Neural progenitor cell (in vitro differentiated cells): ENCODE data around the gene CROCC2. TPM values are rescaled to one million over a fixed set of nuclear protein-coding genes. Genes with fewer than 3 reads are reported as not detected.
A peak's percentile ranks its signal among the peaks of the same experiment; 100 is the strongest.

Source experiments
- DNase-seq: peaks from one replicate; pipeline ENCODE4 v3.0.0-alpha.2; 2016; ENCODE audit warnings: low spot score
- H2AFZ ChIP-seq: fragments of 200-600 bp; sonication (generic); replicated peaks from 2 replicates; pipeline ENCODE4 v1.6.1; 2016; ENCODE audit warnings: antibody characterized with exemption
- H3F3A ChIP-seq: fragments of 200-600 bp; sonication (generic); 2 replicates; pipeline ENCODE4 v1.6.1; 2016; ENCODE audit warnings: antibody characterized with exemption, low read depth
- H3K27ac ChIP-seq: fragments of 200-600 bp; sonication (generic); 2 replicates; pipeline ENCODE4 v1.5.1; 2016; ENCODE audit warnings: mild to moderate bottlenecking
- H3K27me3 ChIP-seq: fragments of 200-600 bp; sonication (generic); 2 replicates; pipeline ENCODE4 v1.6.1; 2016; ENCODE audit warnings: mild to moderate bottlenecking, moderate library complexity
- H3K36me3 ChIP-seq: fragments of 200-600 bp; sonication (generic); 2 replicates; pipeline ENCODE4 v1.5.1; 2016
- H3K4me1 ChIP-seq: fragments of 200-600 bp; sonication (generic); 2 replicates; pipeline ENCODE4 v1.6.1; 2016; ENCODE audit warnings: mixed run types
- H3K4me2 ChIP-seq: fragments of 200-600 bp; sonication (generic); 2 replicates; pipeline ENCODE4 v1.6.1; 2016
- H3K4me3 ChIP-seq: fragments of 200-600 bp; sonication (generic); 2 replicates; pipeline ENCODE4 v1.5.1; 2016
- H3K79me2 ChIP-seq: fragments of 200-600 bp; sonication (generic); 2 replicates; pipeline ENCODE4 v1.6.1; 2016; ENCODE audit warnings: low read depth
- H3K9ac ChIP-seq: fragments of 200-600 bp; sonication (generic); 2 replicates; pipeline ENCODE4 v1.6.1; 2016
- H3K9me3 ChIP-seq: fragments of 200-600 bp; sonication (generic); 2 replicates; pipeline ENCODE4 v1.5.1; 2016; ENCODE audit warnings: low read depth
- H4K20me1 ChIP-seq: fragments of 200-600 bp; sonication (generic); 2 replicates; pipeline ENCODE4 v1.6.1; 2016; ENCODE audit warnings: low read depth
- H3K27ac Mint-ChIP-seq: 3 replicates; pipeline ENCODE4 v1.8.0; 2021; ENCODE audit warnings: mixed read lengths
- H3K27me3 Mint-ChIP-seq: 2 replicates; pipeline ENCODE4 v1.8.0; 2022; ENCODE audit warnings: low read depth, mild to moderate bottlenecking, inconsistent platforms, moderate library complexity, mixed read lengths; ENCODE audit not compliant: insufficient read depth
- H3K36me3 Mint-ChIP-seq: 3 replicates; pipeline ENCODE4 v1.8.0; 2021; ENCODE audit warnings: mixed read lengths
- H3K4me1 Mint-ChIP-seq: 3 replicates; pipeline ENCODE4 v1.8.0; 2021; ENCODE audit warnings: mixed read lengths
- H3K4me3 Mint-ChIP-seq: 3 replicates; pipeline ENCODE4 v1.8.0; 2021; ENCODE audit warnings: mild to moderate bottlenecking, moderate library complexity, mixed read lengths
- H3K9me3 Mint-ChIP-seq: 3 replicates; pipeline ENCODE4 v1.8.0; 2020; ENCODE audit warnings: mixed read lengths
- EZH2 ChIP-seq: fragments of 200-600 bp; sonication (generic); IDR thresholded peaks from 2 replicates; pipeline ENCODE4 v1.6.1; 2017; ENCODE audit warnings: antibody characterized with exemption, mild to moderate bottlenecking, moderate library complexity
- EZH2phosphoT487 ChIP-seq: fragments of 200-600 bp; sonication (generic); IDR thresholded peaks from 2 replicates; pipeline ENCODE4 v1.6.1; 2017; ENCODE audit warnings: antibody characterized with exemption
- total RNA-seq: library from RNA; depleted of rRNA; stranded (reverse); fragments of >200 nt; gene quantifications from 2 replicates; pipeline ENCODE4 v1.2.3, GENCODE V29; 2015; ENCODE audit warnings: low replicate concordance
- TF ChIP-seq, protein P1 (sequence below): fragments of 200-600 bp; sonication (generic); IDR thresholded peaks from 2 replicates; pipeline ENCODE4 v1.5.1; 2017; ENCODE audit warnings: antibody characterized with exemption, mild to moderate bottlenecking

CROCC2 gene
- total RNA-seq, 1 donor from 2014 or later: not detected

DNA sequence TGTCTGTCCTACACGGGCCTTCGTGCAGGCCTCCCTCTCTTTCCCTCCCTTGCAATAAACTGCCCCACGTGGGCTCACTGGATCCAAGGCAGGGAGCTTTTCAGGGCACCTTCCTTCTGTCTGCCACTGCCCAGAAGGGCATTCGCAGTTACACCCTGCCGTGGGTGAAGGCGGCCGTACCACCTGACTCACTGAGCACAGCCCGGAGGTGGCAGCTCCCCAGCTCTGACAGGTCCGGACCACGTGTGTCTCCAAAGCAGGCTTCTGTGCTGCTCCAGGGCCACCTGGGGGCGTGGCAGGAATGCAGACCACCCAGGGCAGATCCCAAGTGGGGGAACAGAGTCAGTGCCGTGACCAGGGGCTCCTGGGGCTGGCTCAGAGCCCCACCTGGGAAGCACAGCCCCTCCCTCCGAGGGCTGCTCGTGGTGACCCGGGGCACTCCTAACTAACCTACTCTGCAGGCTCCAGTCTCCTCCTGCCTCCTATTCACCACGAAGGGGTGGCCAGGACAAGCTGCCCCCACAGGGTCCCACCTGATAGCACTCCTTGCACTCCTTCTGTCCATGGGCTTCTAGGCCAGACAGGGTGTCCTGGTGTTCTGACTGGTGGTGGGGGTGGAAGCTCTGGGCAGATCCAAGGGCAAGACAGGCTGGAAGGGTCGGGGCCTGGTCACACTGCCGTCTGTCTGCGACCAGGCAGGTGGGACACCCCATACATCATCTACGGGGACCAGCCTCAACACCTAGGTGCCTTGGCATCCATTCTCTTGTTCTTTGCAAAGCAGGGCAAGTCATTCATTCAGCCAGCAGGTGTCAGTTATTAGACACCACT is 102.0 kb downstream of the CROCC2 start:
- H3K36me3 Mint-ChIP-seq: no peaks in the 10 kb centered on the region
- Histone ChIP-seq H3F3A (no peaks in the 10 kb centered on the region), H3K9ac (no peak overlapping the region), H2AFZ (no peak overlapping the region), H3K79me2 (no peaks in the 10 kb centered on the region), H3K27ac (no peak overlapping the region), H3K9me3 (no peaks in the 10 kb centered on the region), H3K4me3 (no peak overlapping the region), H3K4me2 (no peak overlapping the region), H4K20me1 (no peaks in the 10 kb centered on the region), H3K4me1 (peaks cover 9% of the 10 kb centered on the region), H3K27me3 (no peaks in the 10 kb centered on the region), H3K36me3 (no peaks in the 10 kb centered on the region)
- H3K27me3 Mint-ChIP-seq: peaks cover 7% of the 10 kb centered on the region
- DNase-seq: no peak
- TF ChIP-seq EZH2 (no peak), EZH2phosphoT487 (no peak)
- TF ChIP-seq, protein P1, sequence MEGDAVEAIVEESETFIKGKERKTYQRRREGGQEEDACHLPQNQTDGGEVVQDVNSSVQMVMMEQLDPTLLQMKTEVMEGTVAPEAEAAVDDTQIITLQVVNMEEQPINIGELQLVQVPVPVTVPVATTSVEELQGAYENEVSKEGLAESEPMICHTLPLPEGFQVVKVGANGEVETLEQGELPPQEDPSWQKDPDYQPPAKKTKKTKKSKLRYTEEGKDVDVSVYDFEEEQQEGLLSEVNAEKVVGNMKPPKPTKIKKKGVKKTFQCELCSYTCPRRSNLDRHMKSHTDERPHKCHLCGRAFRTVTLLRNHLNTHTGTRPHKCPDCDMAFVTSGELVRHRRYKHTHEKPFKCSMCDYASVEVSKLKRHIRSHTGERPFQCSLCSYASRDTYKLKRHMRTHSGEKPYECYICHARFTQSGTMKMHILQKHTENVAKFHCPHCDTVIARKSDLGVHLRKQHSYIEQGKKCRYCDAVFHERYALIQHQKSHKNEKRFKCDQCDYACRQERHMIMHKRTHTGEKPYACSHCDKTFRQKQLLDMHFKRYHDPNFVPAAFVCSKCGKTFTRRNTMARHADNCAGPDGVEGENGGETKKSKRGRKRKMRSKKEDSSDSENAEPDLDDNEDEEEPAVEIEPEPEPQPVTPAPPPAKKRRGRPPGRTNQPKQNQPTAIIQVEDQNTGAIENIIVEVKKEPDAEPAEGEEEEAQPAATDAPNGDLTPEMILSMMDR: no peak
- peaks cover 23% of the 10 kb centered on the region for H3K9me3 Mint-ChIP-seq
- peaks cover 14% of the 10 kb centered on the region for H3K4me1 Mint-ChIP-seq
- no peak overlapping the region for H3K4me3 Mint-ChIP-seq
- H3K27ac Mint-ChIP-seq: no peak overlapping the region

DNA sequence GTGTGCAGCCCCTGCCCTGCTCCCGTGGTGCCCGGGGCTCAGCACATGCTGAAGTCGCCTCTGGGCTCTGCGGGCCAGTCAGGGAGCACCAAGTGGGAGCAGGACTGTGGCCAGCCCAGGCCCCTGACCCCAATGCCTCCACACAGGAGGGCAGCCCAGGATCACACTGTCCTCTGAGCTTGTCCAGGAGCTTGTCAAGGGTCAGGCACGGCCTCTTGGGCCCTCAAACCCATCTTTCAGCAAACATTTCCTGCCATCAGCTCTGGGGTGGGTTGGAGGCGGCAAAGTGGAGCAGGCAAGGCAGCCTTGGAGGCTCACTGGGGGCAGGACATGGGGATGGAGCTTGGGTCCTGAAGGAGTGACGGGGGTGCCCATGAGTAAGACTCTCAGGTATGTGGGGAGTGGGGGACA is 102.6 kb downstream of the CROCC2 start:
- no peaks in the 10 kb centered on the region for H4K20me1 ChIP-seq
- H3K27me3 ChIP-seq: no peaks in the 10 kb centered on the region
- Mint-ChIP-seq H3K9me3 (peaks cover 18% of the 10 kb centered on the region), H3K27ac (no peak overlapping the region), H3K27me3 (peaks cover 7% of the 10 kb centered on the region), H3K4me3 (peak overlapping the region; percentile 55), H3K36me3 (no peaks in the 10 kb centered on the region), H3K4me1 (peaks cover 14% of the 10 kb centered on the region)
- no peak for TF ChIP-seq EZH2
- TF ChIP-seq, protein P1: no peak
- no peak for TF ChIP-seq EZH2phosphoT487
- H3F3A ChIP-seq: no peaks in the 10 kb centered on the region
- H3K79me2 ChIP-seq: no peaks in the 10 kb centered on the region
- H3K27ac ChIP-seq: no peak overlapping the region
- no peak overlapping the region for H3K4me2 ChIP-seq
- no peak overlapping the region for H3K9ac ChIP-seq
- no peaks in the 10 kb centered on the region for H3K36me3 ChIP-seq
- H2AFZ ChIP-seq: no peak overlapping the region
- H3K4me3 ChIP-seq: no peak overlapping the region
- no peaks in the 10 kb centered on the region for H3K9me3 ChIP-seq
- H3K4me1 ChIP-seq: peaks cover 9% of the 10 kb centered on the region
- DNase-seq: no peak

DNA sequence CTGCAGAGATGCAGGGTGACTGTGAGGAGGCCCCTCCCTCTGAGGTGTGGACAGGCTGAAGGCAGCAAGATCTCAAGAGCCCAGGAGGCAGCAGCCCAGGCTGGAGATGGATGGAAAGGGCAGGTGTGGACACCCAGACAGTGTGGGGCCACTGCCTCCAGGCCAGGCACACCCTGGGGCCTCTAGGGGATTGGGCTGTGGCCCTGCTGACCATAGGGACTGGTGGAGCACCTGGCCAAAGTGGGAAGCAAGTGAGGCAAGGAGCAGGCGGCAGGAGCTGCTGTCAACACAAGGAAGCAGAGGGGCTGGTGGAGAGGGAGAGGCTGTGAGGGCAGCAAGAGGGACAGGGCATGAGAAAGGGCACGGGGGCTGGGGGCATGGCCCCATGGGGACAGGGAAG is 103.1 kb downstream of the CROCC2 start:
- Histone ChIP-seq H2AFZ (no peak overlapping the region), H4K20me1 (no peaks in the 10 kb centered on the region), H3K4me1 (peaks cover 9% of the 10 kb centered on the region), H3K36me3 (no peaks in the 10 kb centered on the region), H3K9ac (no peak overlapping the region), H3K27me3 (no peaks in the 10 kb centered on the region), H3K4me2 (no peak overlapping the region), H3K79me2 (no peaks in the 10 kb centered on the region), H3K27ac (no peak overlapping the region), H3F3A (no peaks in the 10 kb centered on the region), H3K4me3 (no peak overlapping the region), H3K9me3 (no peaks in the 10 kb centered on the region)
- H3K4me3 Mint-ChIP-seq: peak overlapping the region; percentile 55
- H3K9me3 Mint-ChIP-seq: peaks cover 14% of the 10 kb centered on the region
- peaks cover 14% of the 10 kb centered on the region for H3K4me1 Mint-ChIP-seq
- H3K27ac Mint-ChIP-seq: no peak overlapping the region
- DNase-seq: no peak
- TF ChIP-seq EZH2 (no peak), EZH2phosphoT487 (no peak)
- TF ChIP-seq, protein P1: no peak
- no peaks in the 10 kb centered on the region for H3K36me3 Mint-ChIP-seq
- H3K27me3 Mint-ChIP-seq: peaks cover 9% of the 10 kb centered on the region
